Ovary (tissue), 9 donors: ENCODE results near the gene TEF. TPM values are rescaled to one million over a fixed set of nuclear protein-coding genes. Genes with fewer than 3 reads are reported as not detected.

Experiments used
- DNase-seq, 5 donors: peaks; one replicate each; pipeline ENCODE4 v3.0.0-alpha.2; 2019 to 2020
- H3K27ac ChIP-seq, 2 donors: fragments of 200-600 bp; one replicate each; pipeline versions ENCODE4 v1.5.1 to v1.8.0; 2019 to 2022
- H3K27me3 ChIP-seq: fragments of 200-600 bp; one replicate; pipeline ENCODE4 v1.8.0; 2022
- H3K36me3 ChIP-seq: fragments of 200-600 bp; sonication (generic); one replicate; pipeline ENCODE4 v1.5.1; 2019
- H3K4me1 ChIP-seq: one replicate; pipeline ENCODE4 v1.8.1; 2013; ENCODE audit warnings: mild to moderate bottlenecking, moderate library complexity; ENCODE audit not compliant: insufficient read depth
- H3K4me3 ChIP-seq: fragments of 200-600 bp; sonication (generic); one replicate; pipeline ENCODE4 v1.5.1; 2017
- H3K9me3 ChIP-seq, 2 donors: fragments of 200-600 bp in 1 of 2; sonication (generic) in 1 of 2; one replicate each; pipeline versions ENCODE4 v1.5.1 to v1.8.1; 2013 to 2019; ENCODE audit warnings: mild to moderate bottlenecking in 1 of 2, moderate library complexity in 1 of 2
- EP300 ChIP-seq: sonication (generic); formaldehyde crosslinking; IDR thresholded peaks from one replicate; pipeline ENCODE4 v1.6.1; 2017; ENCODE audit warnings: antibody characterized with exemption
- POLR2A ChIP-seq: fragments of 450-650 bp; IDR thresholded peaks from one replicate; pipeline ENCODE4 v1.6.1; 2017; ENCODE audit warnings: antibody characterized with exemption, mild to moderate bottlenecking, moderate library complexity
- WGBS, 3 donors: extraction: QIAGEN DNeasy Blood & Tissue Kit in 1 of 3; methylation state at CpG; one replicate each; pipeline versions ENCODE4 v1.1.5 to v1.1.7; 2013 to 2017; 5-methylcytosine and 5-hydroxymethylcytosine counted together
- intact Hi-C, 4 donors: fragments of 100-400 bp; cut with DNase I; formaldehyde crosslinking; loops; one replicate each; pipeline versions ENCODE4 v1.11.0 to v1.15.1; 2022 to 2023
- polyA plus RNA-seq, 2 donors: library from polyadenylated mRNA; stranded (reverse); fragments of 200-250 nt in 1 of 2; fragments of 350-450 nt in 1 of 2; fragmentation: Illumina TruSeq in 1 of 2; extraction: RNeasy Lipid Tissue Mini Kit (QIAGEN cat#74804) in 1 of 2; gene quantifications; one replicate each; pipeline ENCODE4 v1.2.3, GENCODE V29; 2013 to 2014
- total RNA-seq, 7 donors: library from RNA; depleted of rRNA in 2 of 7; stranded (reverse); fragments of >200 nt in 2 of 7; fragmentation: NEBNext Ultra II Directional in 3 of 7; extraction: Animal tissue kit (Norgen Biotek cat#: 25700) in 3 of 7; gene quantifications; one replicate each; pipeline versions ENCODE4 v1.1.0 to v1.2.4, GENCODE V29; 2016 to 2023
- TF ChIP-seq, protein P1 (sequence below), 3 donors: fragments of 450-650 bp in 2 of 3; fragments of 200-600 bp in 1 of 3; IDR thresholded peaks; one replicate each; pipeline versions ENCODE4 v1.5.1 to v1.8.0; 2016 to 2022; ENCODE audit warnings: antibody characterized with exemption in 3 of 3, mild to moderate bottlenecking in 1 of 3
- donor health status: DM: no; HTN: no; CAD: no; lungs with moderate emphysema.
- donor health status: DM: no; HTN: no; CAD: no.
- donor health status: Bipolar disorder and iron deficiency.
- donor health status: DM: yes; HTN: yes; CAD: no.
- donor health status: DM: no; HTN: no; CAD: no.
- donor health status: DM: yes; HTN: yes; CAD: no.

TEF gene
- total and polyA plus RNA-seq, 9 donors, result 10.8 to 64.6 (median 42.8) TPM

DNA sequence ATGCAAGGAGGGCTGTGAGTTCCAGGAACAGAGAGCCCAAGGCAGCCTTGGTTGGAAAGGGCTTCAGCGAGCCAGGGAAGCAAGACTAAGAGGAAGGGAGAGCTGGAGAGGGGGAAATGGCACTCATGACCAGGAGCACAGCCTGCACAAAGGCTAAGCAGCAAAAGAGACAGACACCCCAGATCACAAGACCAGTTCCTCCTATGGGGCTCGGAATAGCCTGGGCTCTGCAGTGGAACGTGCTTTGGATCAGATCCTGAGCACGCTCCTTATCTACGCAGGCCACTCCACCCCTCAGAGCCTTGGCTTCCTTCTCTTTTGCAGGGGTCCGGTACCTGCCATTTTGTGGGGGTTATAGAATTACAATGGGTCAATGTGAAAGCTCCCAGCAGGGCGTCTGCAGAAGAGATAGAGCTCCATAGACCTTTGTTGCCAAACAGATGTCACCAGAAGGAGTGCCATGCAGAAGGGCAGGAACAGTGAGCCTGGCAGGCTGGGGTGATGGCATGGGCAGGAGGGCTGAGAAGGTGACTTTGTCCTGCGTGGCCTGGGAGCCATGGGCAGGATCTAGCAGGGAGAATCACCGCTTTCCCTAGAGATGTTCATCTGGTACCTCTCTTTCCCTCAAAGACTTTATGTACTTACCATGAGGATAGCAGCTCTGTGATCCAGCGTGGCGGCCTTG is 46.6 kb upstream of the TEF start:
- H3K36me3 ChIP-seq, result no peaks in the 10 kb centered on the region
- H3K4me1 ChIP-seq, result no peaks in the 10 kb centered on the region
- H3K27ac ChIP-seq, result no peak overlapping the region
- TF ChIP-seq POLR2A (no peak), EP300 (no peak)
- TF ChIP-seq, protein P1, sequence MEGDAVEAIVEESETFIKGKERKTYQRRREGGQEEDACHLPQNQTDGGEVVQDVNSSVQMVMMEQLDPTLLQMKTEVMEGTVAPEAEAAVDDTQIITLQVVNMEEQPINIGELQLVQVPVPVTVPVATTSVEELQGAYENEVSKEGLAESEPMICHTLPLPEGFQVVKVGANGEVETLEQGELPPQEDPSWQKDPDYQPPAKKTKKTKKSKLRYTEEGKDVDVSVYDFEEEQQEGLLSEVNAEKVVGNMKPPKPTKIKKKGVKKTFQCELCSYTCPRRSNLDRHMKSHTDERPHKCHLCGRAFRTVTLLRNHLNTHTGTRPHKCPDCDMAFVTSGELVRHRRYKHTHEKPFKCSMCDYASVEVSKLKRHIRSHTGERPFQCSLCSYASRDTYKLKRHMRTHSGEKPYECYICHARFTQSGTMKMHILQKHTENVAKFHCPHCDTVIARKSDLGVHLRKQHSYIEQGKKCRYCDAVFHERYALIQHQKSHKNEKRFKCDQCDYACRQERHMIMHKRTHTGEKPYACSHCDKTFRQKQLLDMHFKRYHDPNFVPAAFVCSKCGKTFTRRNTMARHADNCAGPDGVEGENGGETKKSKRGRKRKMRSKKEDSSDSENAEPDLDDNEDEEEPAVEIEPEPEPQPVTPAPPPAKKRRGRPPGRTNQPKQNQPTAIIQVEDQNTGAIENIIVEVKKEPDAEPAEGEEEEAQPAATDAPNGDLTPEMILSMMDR (IDR thresholded peaks at IDR 0.05), result no peak
- H3K4me3 ChIP-seq, result no peak overlapping the region
- no peaks in the 10 kb centered on the region for H3K27me3 ChIP-seq
- H3K9me3 ChIP-seq, result no peaks in the 10 kb centered on the region
- WGBS, 3 donors, result 93 to 94% (median 93%) methylated on average over 11 of the region's 11 CpGs
- DNase-seq, result no peak
- intact Hi-C loops, result no loop called here

DNA sequence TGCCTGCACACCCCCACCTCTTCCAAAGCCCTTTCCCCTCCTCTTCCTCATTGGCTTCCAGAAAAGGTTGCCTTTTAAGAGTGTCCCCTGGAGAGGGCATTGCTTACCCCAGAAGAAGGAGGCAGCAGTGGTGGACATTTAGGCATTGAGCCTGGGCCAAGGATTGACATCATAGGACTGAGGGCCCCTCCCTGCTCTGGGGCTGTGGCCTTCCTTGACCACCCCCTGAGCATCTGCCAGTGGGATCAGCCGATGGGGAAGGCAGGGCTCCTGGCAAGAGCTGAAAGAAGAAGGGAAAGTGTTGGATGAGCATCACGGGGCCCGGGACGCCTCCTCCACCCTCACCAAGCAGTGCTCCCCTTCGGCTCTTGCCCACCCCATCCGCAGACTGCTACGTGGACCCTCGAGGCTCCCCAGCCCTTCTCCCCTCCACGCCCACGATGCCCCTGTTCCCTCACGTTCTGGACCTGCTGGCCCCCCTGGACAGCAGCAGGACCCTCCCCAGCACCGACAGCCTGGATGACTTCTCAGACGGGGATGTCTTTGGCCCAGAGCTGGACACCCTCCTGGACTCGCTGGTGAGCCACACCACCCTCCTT is 43.0 kb upstream of the TEF start:
- H3K27me3 ChIP-seq, result no peaks in the 10 kb centered on the region
- no peak overlapping the region for H3K4me3 ChIP-seq
- TF ChIP-seq POLR2A, result no peak
- TF ChIP-seq EP300, result no peak
- TF ChIP-seq, protein P1 (IDR thresholded peaks at IDR 0.05), result no peak
- DNase-seq, result no peak
- 73 to 81% (median 75%) methylated on average over 14 of the region's 14 CpGs for WGBS, 3 donors
- H3K4me1 ChIP-seq, result no peaks in the 10 kb centered on the region
- no peak overlapping the region for H3K27ac ChIP-seq
- H3K36me3 ChIP-seq, result no peaks in the 10 kb centered on the region
- no peaks in the 10 kb centered on the region for H3K9me3 ChIP-seq
- intact Hi-C loops, result no loop called here

DNA sequence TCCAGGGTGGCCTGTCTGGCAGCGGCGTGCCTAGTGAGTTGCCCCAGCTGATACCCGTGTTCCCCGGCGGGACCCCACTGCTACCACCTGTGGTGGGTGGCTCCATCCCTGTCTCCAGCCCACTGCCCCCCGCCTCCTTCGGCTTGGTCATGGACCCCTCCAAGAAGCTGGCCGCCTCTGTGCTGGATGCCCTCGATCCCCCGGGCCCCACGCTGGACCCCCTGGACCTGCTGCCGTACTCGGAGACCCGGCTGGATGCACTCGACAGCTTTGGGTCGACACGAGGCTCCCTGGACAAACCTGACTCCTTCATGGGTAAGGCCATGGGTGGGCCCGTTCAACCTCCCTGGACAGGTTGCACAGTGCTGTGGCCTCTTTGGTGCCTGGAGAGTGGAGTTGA is 41.9 kb upstream of the TEF start:
- Histone ChIP-seq H3K9me3 (no peaks in the 10 kb centered on the region), H3K4me1 (no peaks in the 10 kb centered on the region), H3K4me3 (no peak overlapping the region), H3K27ac (no peak overlapping the region), H3K36me3 (no peaks in the 10 kb centered on the region), H3K27me3 (no peaks in the 10 kb centered on the region)
- TF ChIP-seq POLR2A, result no peak
- TF ChIP-seq, protein P1 (IDR thresholded peaks at IDR 0.05), result no peak
- TF ChIP-seq EP300, result no peak
- intact Hi-C loops, result loop anchor here in 1 of 4 donors (10.0 kb wide), 1 partner anchor 415 kb away; no protein-coding TSS in a partner anchor
- no peak for DNase-seq
- WGBS, 3 donors, result 91 to 95% (median 92%) methylated on average over 18 of the region's 18 CpGs

DNA sequence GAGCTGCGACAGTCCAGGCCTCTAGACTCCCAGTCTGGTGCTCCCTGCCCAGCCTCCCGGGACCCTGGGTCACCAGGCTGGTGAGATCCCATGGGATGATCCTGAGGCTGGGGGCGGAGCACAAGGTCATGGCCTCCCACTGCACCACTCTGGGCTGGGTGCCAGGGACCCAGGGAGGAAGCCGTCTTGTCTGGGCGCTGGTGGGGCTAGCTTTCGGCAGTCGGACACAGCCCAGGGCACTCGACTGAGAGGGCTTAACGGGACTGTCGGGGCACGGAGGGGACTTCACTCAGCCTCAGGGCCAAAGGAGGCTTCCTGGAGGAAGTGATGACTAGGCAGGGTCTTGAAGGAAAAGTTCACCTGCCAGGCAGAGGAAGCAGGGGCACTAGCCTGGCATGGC is 41.4 kb upstream of the TEF start:
- no peaks in the 10 kb centered on the region for H3K36me3 ChIP-seq
- H3K4me1 ChIP-seq, result no peaks in the 10 kb centered on the region
- H3K27ac ChIP-seq, result no peak overlapping the region
- intact Hi-C loops, result loop anchor here in 1 of 4 donors (10.0 kb wide), 1 partner anchor 416 kb away; no protein-coding TSS in a partner anchor
- DNase-seq, result no peak
- no peak overlapping the region for H3K4me3 ChIP-seq
- whole genome bisulfite sequencing, 3 donors, result 60 to 74% (median 63%) methylated on average over 10 to 11 of the region's 11 CpGs
- H3K9me3 ChIP-seq, result no peaks in the 10 kb centered on the region
- H3K27me3 ChIP-seq, result no peaks in the 10 kb centered on the region
- no peak for TF ChIP-seq EP300
- TF ChIP-seq POLR2A, result no peak
- TF ChIP-seq, protein P1 (IDR thresholded peaks at IDR 0.05), result no peak
